Measurements from ENCODE around the gene MAPK11. TPM values are rescaled to one million over a fixed set of nuclear protein-coding genes. Genes with fewer than 3 reads are reported as not detected.

Gene MAPK11
- total RNA-seq, 6 experiments from 2014 or later, result 1.7 to 6.4 (median 2.5) TPM

DNA sequence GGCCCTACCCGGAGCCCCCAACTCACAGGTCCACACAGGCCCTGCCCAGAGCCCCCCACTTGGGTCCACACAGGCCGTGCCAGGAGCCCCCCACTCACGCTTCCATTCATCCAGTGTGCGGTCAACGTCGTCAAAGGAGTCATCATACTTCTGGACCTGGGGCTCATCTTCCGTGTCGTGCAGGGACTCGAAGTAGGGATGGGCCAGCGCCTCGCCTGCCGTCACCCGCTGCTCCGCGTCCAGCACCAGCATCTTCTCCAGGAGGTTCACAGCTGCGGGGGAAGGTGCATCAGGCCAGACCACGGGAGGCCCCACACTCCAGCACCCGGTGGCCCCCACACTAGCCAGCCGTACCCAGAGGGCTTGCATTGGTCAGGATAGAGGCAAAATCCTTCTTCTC lies 15.1 kb downstream of the MAPK11 start:
- ATAC-seq (no peak), DNase-seq (no peak)
- H3K4me3 ChIP-seq, result no peak overlapping the region
- H3K36me3 ChIP-seq, result no peaks in the 10 kb centered on the region
- H3K9me3 ChIP-seq, result no peaks in the 10 kb centered on the region
- intact Hi-C loops (cut with DNase I), result no loop called here
- H3K4me1 ChIP-seq, result peaks cover 0 to 39% (median 10%) of the 10 kb centered on the region in 4 donors
- WGBS (ENCODE audit: insufficient coverage, low coverage, low lambda C conversion rate, missing lambda C conversion rate), result no CpG with 5 or more reads among the region's 19 CpGs
- H3K27ac ChIP-seq, result no peak overlapping the region
- no peaks in the 10 kb centered on the region for H3K27me3 ChIP-seq
- TF ChIP-seq, protein P1, sequence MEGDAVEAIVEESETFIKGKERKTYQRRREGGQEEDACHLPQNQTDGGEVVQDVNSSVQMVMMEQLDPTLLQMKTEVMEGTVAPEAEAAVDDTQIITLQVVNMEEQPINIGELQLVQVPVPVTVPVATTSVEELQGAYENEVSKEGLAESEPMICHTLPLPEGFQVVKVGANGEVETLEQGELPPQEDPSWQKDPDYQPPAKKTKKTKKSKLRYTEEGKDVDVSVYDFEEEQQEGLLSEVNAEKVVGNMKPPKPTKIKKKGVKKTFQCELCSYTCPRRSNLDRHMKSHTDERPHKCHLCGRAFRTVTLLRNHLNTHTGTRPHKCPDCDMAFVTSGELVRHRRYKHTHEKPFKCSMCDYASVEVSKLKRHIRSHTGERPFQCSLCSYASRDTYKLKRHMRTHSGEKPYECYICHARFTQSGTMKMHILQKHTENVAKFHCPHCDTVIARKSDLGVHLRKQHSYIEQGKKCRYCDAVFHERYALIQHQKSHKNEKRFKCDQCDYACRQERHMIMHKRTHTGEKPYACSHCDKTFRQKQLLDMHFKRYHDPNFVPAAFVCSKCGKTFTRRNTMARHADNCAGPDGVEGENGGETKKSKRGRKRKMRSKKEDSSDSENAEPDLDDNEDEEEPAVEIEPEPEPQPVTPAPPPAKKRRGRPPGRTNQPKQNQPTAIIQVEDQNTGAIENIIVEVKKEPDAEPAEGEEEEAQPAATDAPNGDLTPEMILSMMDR (IDR thresholded peaks at IDR 0.05), result no peak
- no peak for TF ChIP-seq POLR2A (IDR thresholded peaks at IDR 0.05)

DNA sequence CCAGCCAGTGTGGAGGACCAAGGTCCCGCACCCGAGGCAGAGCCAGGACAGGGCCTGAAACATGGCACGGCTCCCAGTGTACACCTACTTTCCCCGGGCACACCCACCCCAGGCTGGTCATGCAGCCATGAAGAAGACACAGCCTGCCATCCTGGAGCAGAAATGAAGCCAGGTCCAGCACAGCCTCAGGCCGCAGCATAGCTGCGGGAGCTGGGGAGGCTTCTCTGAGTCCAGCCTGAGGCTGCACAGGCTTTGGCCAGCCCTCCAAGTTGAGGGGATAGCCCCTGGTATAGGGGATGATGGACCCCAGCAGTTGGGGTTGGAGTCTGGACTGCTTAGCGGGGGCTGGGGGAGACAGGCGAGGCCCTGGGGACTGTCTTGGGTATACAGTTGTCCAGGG lies 16.2 kb downstream of the MAPK11 start:
- Histone ChIP-seq H3K27ac (no peak overlapping the region), H3K4me3 (no peak overlapping the region), H3K36me3 (no peaks in the 10 kb centered on the region), H3K27me3 (no peaks in the 10 kb centered on the region), H3K4me1 (peaks cover 0 to 47% (median 14%) of the 10 kb centered on the region in 4 donors), H3K9me3 (no peaks in the 10 kb centered on the region)
- intact Hi-C loops (cut with DNase I), result loop anchor here in 1 of 2 donors (5.0 kb wide), 1 partner anchor 88 kb away; the partner anchor contains the start of gene PPP6R2
- ATAC-seq (no peak), DNase-seq (no peak)
- WGBS (ENCODE audit: insufficient coverage, low coverage, low lambda C conversion rate, missing lambda C conversion rate), result 0% methylated on average over 1 of the region's 8 CpGs
- no peak for TF ChIP-seq POLR2A (IDR thresholded peaks at IDR 0.05)
- TF ChIP-seq, protein P1 (IDR thresholded peaks at IDR 0.05), result no peak

DNA sequence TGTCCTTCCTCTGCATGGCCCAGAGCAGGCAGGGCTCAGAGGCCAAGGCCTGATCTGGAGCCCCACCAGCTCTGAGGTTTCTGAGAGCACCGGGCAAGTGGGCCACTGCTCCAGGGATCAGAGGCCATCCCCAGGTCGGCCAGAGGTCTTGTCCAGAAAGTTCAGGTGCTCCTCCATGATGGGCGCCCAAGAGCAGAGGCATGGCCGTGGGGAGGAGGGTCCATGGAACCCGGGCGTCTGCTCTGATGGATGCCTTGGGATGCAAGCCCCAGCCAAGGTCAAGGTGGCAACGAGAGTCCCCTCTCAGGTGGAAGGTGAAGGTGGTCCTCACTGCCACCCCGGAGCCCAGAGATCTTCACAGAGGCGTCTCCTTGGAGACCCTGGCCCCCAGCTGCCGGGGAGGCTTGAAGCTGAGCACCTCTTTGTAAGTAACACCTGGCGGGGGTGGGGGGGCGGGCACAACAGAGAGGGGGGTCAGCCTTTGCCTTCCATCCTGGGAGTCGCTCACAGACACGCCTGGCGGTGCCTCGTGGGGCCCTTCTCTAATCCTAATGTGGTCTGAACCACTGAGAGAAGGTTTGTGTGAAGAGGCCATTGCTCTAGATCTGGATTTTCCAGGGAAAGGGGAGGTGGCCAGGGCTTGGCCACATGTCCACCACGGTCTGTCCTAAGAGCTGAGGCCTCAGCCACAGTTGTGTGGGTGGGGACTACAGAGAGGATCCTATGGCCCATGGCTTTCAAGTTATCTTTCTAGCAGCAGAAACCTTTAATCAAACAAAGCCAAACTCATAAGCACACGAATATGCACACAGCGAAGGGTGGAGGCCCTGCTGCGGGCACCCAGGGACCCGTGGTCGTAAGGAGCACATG lies 16.9 kb downstream of the MAPK11 start:
- no peaks in the 10 kb centered on the region for H3K36me3 ChIP-seq
- no peak for DNase-seq
- no peak for ATAC-seq
- TF ChIP-seq, protein P1 (IDR thresholded peaks at IDR 0.05), result no peak
- TF ChIP-seq POLR2A (IDR thresholded peaks at IDR 0.05), result no peak
- WGBS (ENCODE audit: insufficient coverage, low coverage, low lambda C conversion rate, missing lambda C conversion rate), result 20% methylated on average over 1 of the region's 22 CpGs
- peaks cover 0 to 40% (median 13%) of the 10 kb centered on the region in 4 donors for H3K4me1 ChIP-seq
- H3K9me3 ChIP-seq, result no peaks in the 10 kb centered on the region
- intact Hi-C loops (cut with DNase I), result loop anchor here in 1 of 2 donors (5.0 kb wide), 1 partner anchor 89 kb away; the partner anchor contains the start of gene PPP6R2
- H3K27me3 ChIP-seq, result no peaks in the 10 kb centered on the region
- H3K27ac ChIP-seq, result no peak overlapping the region
- no peak overlapping the region for H3K4me3 ChIP-seq

DNA sequence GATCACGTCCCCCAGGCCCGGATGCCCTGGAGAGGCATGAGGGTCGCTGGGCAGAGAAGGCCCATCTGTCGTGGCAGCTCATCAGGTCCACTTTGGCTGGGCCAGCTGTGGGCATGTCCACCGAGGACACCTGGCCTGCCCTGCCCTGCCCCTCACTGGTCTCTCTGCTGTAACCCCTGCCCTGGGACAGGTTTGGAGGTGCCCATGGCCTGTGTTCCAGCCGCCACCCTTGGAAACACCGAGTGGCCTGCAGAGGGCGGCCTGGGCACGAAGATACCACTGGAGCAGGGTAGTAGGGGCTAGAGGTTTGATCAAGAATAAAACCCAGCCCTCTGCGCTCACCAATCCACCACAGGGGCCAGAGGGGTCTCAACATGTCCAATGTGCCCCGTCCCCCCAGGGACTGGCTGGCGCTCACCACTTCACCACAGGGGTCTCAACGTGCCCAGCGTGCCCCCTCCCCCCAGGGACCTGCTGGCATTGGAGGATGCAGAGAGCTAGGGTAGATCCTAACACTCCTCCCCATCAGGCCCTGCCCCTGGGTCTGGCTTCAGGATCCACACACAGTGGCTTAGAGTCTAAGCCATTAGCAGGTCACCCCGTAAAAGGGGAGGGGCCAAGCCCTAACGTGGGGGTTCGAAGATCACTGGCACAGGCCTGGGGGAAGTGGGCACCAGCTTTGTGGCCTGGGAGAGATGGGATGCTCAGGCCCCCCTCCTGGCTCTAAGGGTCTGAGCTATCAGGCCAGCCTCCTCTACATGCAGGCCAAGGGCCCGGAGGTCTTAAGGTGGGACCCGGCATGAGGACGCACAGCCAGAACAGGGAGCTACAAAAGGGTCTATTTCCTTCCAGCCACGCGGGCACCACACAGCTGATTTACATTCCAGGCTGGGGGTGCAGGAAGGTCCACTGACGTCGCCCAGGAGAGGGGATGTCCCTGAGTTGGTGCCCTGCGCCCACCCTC lies 17.8 kb downstream of the MAPK11 start:
- peak overlapping the region in 1 of 3 donors; percentile 43 for H3K27ac ChIP-seq
- peak; percentile 67 to 72 (median 68) for ATAC-seq

More for the DNA sequence above, 17.8 kb downstream of the MAPK11 start:
- TF ChIP-seq POLR2A (IDR thresholded peaks at IDR 0.05), result no peak
- TF ChIP-seq, protein P1 (IDR thresholded peaks at IDR 0.05), result peak; percentile 63 to 78 (median 70)
- no peaks in the 10 kb centered on the region for H3K36me3 ChIP-seq
- intact Hi-C loops (cut with DNase I), result loop anchor here in 1 of 2 donors (5.0 kb wide), 1 partner anchor 90 kb away; the partner anchor contains the start of gene PPP6R2
- WGBS (ENCODE audit: insufficient coverage, low coverage, low lambda C conversion rate, missing lambda C conversion rate), result 23% methylated on average over 6 of the region's 25 CpGs
- no peaks in the 10 kb centered on the region for H3K9me3 ChIP-seq
- H3K27me3 ChIP-seq, result no peaks in the 10 kb centered on the region
- DNase-seq, result peak; percentile 82 to 83 (median 82)
- peaks cover 0 to 31% (median 8%) of the 10 kb centered on the region in 4 donors for H3K4me1 ChIP-seq
- no peak overlapping the region for H3K4me3 ChIP-seq

All from right lobe of liver (tissue), 6 donors.